HepG2 (cell line): Measurements from ENCODE around the gene HMCN2. TPM values are rescaled to one million over a fixed set of nuclear protein-coding genes. Genes with fewer than 3 reads are reported as not detected.

Experiments used
- AHDC1 ChIP-seq: sonication (generic); formaldehyde crosslinking; IDR thresholded peaks from 2 replicates; pipeline ENCODE4 v1.5.1; 2020; ENCODE audit warnings: mild to moderate bottlenecking, missing genetic modification reagents, borderline replicate concordance
- CERS6 ChIP-seq: sonication (generic); formaldehyde crosslinking; IDR thresholded peaks from 2 replicates; pipeline ENCODE4 v1.5.0; 2020; ENCODE audit warnings: missing genetic modification reagents
- FOXO1 ChIP-seq: sonication (generic); formaldehyde crosslinking; IDR thresholded peaks from 2 replicates; pipeline ENCODE4 v1.4.0; 2020; ENCODE audit warnings: missing genetic modification reagents
- GATAD2A ChIP-seq: IDR thresholded peaks from 2 replicates; pipeline ENCODE4 v1.6.1; 2016
- HDAC1 ChIP-seq: sonication (generic); formaldehyde crosslinking; IDR thresholded peaks from 2 replicates; pipeline ENCODE4 v1.5.1; 2020; ENCODE audit warnings: mild to moderate bottlenecking, missing genetic modification reagents
- JUN ChIP-seq: sonication (generic); formaldehyde crosslinking; IDR thresholded peaks from 2 replicates; pipeline ENCODE4 v1.4.0; 2020; ENCODE audit warnings: mild to moderate bottlenecking, missing genetic modification reagents
- LRRFIP1 ChIP-seq: sonication (generic); formaldehyde crosslinking; conservative IDR thresholded peaks from 2 replicates; pipeline ENCODE4 v1.4.0; 2020; ENCODE audit warnings: missing genetic modification reagents
- MAZ ChIP-seq, 2 experiments: sonication (generic) in 1 of 2; formaldehyde crosslinking in 1 of 2; IDR thresholded peaks; 2 replicates each; pipeline versions ENCODE4 v1.5.0 to v1.6.1; 2012 to 2020; ENCODE audit warnings: low read depth in 2 of 2, mild to moderate bottlenecking in 2 of 2, borderline replicate concordance in 1 of 2, improper control_type of control experiment in 1 of 2, low read length in 1 of 2, missing genetic modification reagents in 1 of 2, moderate library complexity in 1 of 2
- PLRG1 ChIP-seq: fragments of 450-650 bp; conservative IDR thresholded peaks from 2 replicates; pipeline ENCODE4 v1.6.1; 2016
- TOE1 ChIP-seq: sonication (generic); formaldehyde crosslinking; IDR thresholded peaks from 2 replicates; pipeline ENCODE4 v1.4.0; 2020; ENCODE audit warnings: mild to moderate bottlenecking, missing genetic modification reagents
- XBP1 ChIP-seq: sonication (generic); formaldehyde crosslinking; IDR thresholded peaks from 2 replicates; pipeline ENCODE4 v1.5.0; 2020; ENCODE audit warnings: missing genetic modification reagents
- ZNF280D ChIP-seq: sonication (generic); formaldehyde crosslinking; IDR thresholded peaks from 2 replicates; pipeline ENCODE4 v1.5.1; 2020; ENCODE audit warnings: mild to moderate bottlenecking, missing genetic modification reagents
- ZNF788 ChIP-seq: sonication (generic); formaldehyde crosslinking; IDR thresholded peaks from 2 replicates; pipeline ENCODE4 v1.5.0; 2020; ENCODE audit warnings: mild to moderate bottlenecking, missing genetic modification reagents, borderline replicate concordance
- polyA plus RNA-seq, 8 experiments: library from polyadenylated mRNA; depleted of rRNA in 3 of 8; stranded (reverse) in 7 of 8; unstranded in 1 of 8; fragments of >200 nt; fragmentation: Illumina TruSeq in 4 of 8; extraction: Trizol in 4 of 8; gene quantifications; 2 replicates each; pipeline versions ENCODE4 v1.2.1 to v1.2.3, GENCODE V29; 2011 to 2016; ENCODE audit warnings: low read depth in 4 of 8, missing spikeins in 1 of 8, mixed read lengths in 1 of 8; ENCODE audit not compliant: insufficient read depth in 1 of 8
- total RNA-seq, 5 experiments: library from RNA; depleted of rRNA; stranded (reverse); fragments of >200 nt; fragmentation: Illumina TruSeq; extraction: Trizol; gene quantifications; 2 replicates each; pipeline ENCODE4 v1.2.3, GENCODE V29; 2016; ENCODE audit warnings: low read depth in 1 of 5
- TF ChIP-seq, protein P1 (sequence below): sonication (generic); formaldehyde crosslinking; IDR thresholded peaks from 2 replicates; pipeline ENCODE4 v1.8.0; 2022; ENCODE audit warnings: low read depth, missing genetic modification reagents

Gene HMCN2
- total and polyA plus RNA-seq, 2 of the 13 experiments (the other 11 are each of a cell fraction or from before 2014, with no cell fraction given): 0.09 TPM; not detected in 1

- TF ChIP-seq AHDC1 (CRISPR knock-in tag) (no peak), FOXO1 (CRISPR knock-in tag) (no peak), XBP1 (CRISPR knock-in tag) (no peak), ZNF788 (peak; percentile 40; the same call in 1 of the 2 replicates), PLRG1 (no peak), GATAD2A (CRISPR knock-in tag) (no peak), ZNF280D (CRISPR knock-in tag) (no peak), LRRFIP1 (CRISPR knock-in tag) (no peak), CERS6 (CRISPR knock-in tag) (no peak), HDAC1 (0 out of 2 replicates have a peak, but pooled peaks have one; percentile 8), MAZ (IDR thresholded peaks at IDR 0.05; ENCODE audit: borderline replicate concordance, low read depth, low read length) (no peak), MAZ (CRISPR knock-in tag; IDR thresholded peaks at IDR 0.05; ENCODE audit: low read depth) (no peak; the same call in 1 of the 2 replicates), JUN (no peak), TOE1 (no peak)
- TF ChIP-seq, protein P1, sequence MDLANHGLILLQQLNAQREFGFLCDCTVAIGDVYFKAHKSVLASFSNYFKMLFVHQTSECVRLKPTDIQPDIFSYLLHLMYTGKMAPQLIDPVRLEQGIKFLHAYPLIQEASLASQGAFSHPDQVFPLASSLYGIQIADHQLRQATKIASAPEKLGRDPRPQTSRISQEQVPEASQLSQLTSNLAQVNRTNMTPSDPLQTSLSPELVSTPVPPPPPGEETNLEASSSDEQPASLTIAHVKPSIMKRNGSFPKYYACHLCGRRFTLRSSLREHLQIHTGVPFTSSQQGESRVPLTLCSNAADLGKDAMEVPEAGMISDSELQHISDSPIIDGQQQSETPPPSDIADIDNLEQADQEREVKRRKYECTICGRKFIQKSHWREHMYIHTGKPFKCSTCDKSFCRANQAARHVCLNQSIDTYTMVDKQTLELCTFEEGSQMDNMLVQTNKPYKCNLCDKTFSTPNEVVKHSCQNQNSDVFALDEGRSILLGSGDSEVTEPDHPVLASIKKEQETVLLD (CRISPR knock-in tag): no peak
Observed at GRCh38 chr9:130446101-130446861, 180.7 kb downstream of the HMCN2 start (continued).
